Measurements from ENCODE around the gene ENDOV. TPM values are rescaled to one million over a fixed set of nuclear protein-coding genes. Genes with fewer than 3 reads are reported as not detected.

Gene ENDOV
- total RNA-seq, 1 donor from 2014 or later = 30.7 TPM

GRCh38 chr17:80423536-80424225 is 8.7 kb downstream of the ENDOV start:
- no peaks in the 10 kb centered on the region for H3K4me1 Mint-ChIP-seq (ENCODE audit: unreplicated experiment)
- H3K27ac Mint-ChIP-seq = no peak overlapping the region
- DNase-seq (ENCODE audit: extremely low spot score, unreplicated experiment) = no peak
- H3K27me3 Mint-ChIP-seq = no peaks in the 10 kb centered on the region
- peaks cover 5% of the 10 kb centered on the region for H3K36me3 Mint-ChIP-seq
- H3K9me3 Mint-ChIP-seq = no peaks in the 10 kb centered on the region
- TF ChIP-seq, protein P1, sequence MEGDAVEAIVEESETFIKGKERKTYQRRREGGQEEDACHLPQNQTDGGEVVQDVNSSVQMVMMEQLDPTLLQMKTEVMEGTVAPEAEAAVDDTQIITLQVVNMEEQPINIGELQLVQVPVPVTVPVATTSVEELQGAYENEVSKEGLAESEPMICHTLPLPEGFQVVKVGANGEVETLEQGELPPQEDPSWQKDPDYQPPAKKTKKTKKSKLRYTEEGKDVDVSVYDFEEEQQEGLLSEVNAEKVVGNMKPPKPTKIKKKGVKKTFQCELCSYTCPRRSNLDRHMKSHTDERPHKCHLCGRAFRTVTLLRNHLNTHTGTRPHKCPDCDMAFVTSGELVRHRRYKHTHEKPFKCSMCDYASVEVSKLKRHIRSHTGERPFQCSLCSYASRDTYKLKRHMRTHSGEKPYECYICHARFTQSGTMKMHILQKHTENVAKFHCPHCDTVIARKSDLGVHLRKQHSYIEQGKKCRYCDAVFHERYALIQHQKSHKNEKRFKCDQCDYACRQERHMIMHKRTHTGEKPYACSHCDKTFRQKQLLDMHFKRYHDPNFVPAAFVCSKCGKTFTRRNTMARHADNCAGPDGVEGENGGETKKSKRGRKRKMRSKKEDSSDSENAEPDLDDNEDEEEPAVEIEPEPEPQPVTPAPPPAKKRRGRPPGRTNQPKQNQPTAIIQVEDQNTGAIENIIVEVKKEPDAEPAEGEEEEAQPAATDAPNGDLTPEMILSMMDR (conservative IDR thresholded peaks at IDR 0.05) = no peak
- no peak overlapping the region for H3K4me3 Mint-ChIP-seq

GRCh38 chr17:80424261-80424660 is 9.3 kb downstream of the ENDOV start:
- Mint-ChIP-seq H3K9me3 (no peaks in the 10 kb centered on the region), H3K36me3 (peaks cover 5% of the 10 kb centered on the region), H3K27me3 (no peaks in the 10 kb centered on the region), H3K4me1 (ENCODE audit: unreplicated experiment) (no peaks in the 10 kb centered on the region), H3K4me3 (no peak overlapping the region), H3K27ac (no peak overlapping the region)
- no peak for DNase-seq (ENCODE audit: extremely low spot score, unreplicated experiment)
- TF ChIP-seq, protein P1 (conservative IDR thresholded peaks at IDR 0.05) = no peak

GRCh38 chr17:80424878-80425765 is 10.2 kb downstream of the ENDOV start:
- Mint-ChIP-seq H3K27ac (no peak overlapping the region), H3K4me1 (ENCODE audit: unreplicated experiment) (no peaks in the 10 kb centered on the region), H3K4me3 (no peak overlapping the region), H3K9me3 (no peaks in the 10 kb centered on the region), H3K27me3 (no peaks in the 10 kb centered on the region), H3K36me3 (no peaks in the 10 kb centered on the region)
- DNase-seq (ENCODE audit: extremely low spot score, unreplicated experiment) = no peak
- TF ChIP-seq, protein P1 (conservative IDR thresholded peaks at IDR 0.05) = no peak

DNA sequence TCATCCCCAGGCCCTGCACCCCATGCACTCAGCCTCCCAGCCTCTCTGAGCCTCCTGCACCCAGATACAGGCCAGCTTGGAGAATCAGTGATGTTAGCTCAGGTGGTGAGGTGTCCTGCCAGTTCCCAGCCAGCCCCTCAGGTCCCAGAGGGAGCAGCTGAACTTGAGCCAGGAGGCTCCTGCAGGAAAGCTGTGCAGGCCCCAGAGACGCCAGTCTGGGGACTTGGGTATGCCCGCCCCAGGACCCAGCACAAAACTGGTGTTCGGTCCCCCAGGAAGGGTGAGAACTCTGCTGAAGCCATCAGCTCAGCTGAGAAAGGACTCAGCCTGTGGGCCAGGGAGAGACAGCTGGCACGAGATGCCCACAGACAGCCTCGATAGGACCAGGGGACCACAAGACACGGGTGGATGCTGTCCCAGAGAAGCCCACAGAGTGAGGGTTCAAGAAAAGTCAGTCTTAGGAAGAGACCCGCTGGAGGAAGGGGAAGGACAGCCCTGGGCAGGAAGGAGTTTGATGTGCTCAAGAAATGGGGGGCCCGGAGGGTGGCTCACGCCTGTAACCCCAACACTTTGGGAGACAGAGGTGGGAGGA is 11.0 kb downstream of the ENDOV start:
- Mint-ChIP-seq H3K27ac (no peak overlapping the region), H3K4me1 (ENCODE audit: unreplicated experiment) (no peaks in the 10 kb centered on the region), H3K36me3 (no peaks in the 10 kb centered on the region), H3K9me3 (no peaks in the 10 kb centered on the region), H3K4me3 (no peak overlapping the region), H3K27me3 (no peaks in the 10 kb centered on the region)
- TF ChIP-seq, protein P1 (conservative IDR thresholded peaks at IDR 0.05) = no peak
- no peak for DNase-seq (ENCODE audit: extremely low spot score, unreplicated experiment)

DNA sequence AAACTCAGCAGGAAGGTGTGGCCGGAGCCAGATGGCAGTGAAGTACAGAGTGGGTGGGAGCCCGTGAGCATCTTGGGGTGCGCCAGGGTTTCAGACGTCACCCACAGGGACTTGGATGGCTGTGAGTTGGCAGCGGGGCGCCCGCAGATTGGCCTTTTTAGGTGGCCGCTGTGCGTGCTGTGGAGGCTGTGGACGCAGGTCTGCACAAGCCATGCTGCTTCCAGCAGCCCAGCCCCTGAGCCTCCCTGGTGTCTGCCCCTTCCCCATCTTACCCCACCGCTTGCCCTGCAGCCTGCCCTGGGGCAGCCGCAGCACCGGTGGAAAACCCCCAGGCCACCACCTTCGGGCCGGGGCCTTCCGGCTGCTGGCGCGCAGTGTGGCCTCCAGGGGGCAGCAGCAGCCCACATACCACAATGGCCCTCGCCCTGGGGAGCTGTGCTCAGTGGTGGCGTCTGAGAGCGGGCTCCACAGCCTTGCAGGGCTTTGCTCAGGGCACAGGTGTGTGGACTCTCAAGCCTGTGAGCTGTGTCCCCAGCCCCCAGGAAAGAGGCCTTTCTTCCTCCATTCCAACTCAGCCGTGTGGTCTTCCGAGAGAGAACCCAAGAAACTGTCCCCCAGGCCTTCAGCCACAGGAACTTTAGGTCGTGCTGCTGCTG is 11.8 kb downstream of the ENDOV start:
- no peaks in the 10 kb centered on the region for H3K27me3 Mint-ChIP-seq
- H3K36me3 Mint-ChIP-seq = no peaks in the 10 kb centered on the region
- H3K4me3 Mint-ChIP-seq = no peak overlapping the region
- TF ChIP-seq, protein P1 (conservative IDR thresholded peaks at IDR 0.05) = peak; percentile 99
- no peaks in the 10 kb centered on the region for H3K4me1 Mint-ChIP-seq (ENCODE audit: unreplicated experiment)
- no peaks in the 10 kb centered on the region for H3K9me3 Mint-ChIP-seq
- DNase-seq (ENCODE audit: extremely low spot score, unreplicated experiment) = peak; percentile 89
- no peak overlapping the region for H3K27ac Mint-ChIP-seq
